Hematopoietic multipotent progenitor cell (in vitro differentiated cells): ENCODE measurements around the gene KANSL1. TPM values are rescaled to one million over a fixed set of nuclear protein-coding genes. Genes with fewer than 3 reads are reported as not detected.
"Not testable (repeated sequence)": the region's sequence is repeated elsewhere in the genome, so short reads cannot be mapped to it uniquely, and the experiment has no call there.

ENCODE experiments used
- DNase-seq, 3 donors: peaks; one replicate each; pipeline ENCODE4 v3.0.0-alpha.2; 2011 to 2015; ENCODE audit warnings: low read depth in 2 of 3, low spot score in 2 of 3
- total RNA-seq: library from RNA; depleted of rRNA; stranded (reverse); fragments of >200 nt; gene quantifications from one replicate; pipeline ENCODE4 v1.2.3, GENCODE V29; 2012

KANSL1 gene
- total RNA-seq, 1 donor, result 140 TPM

- peak; percentile 73 to 97 (median 90) for DNase-seq
These were observed 580 bp upstream of the KANSL1 start for GRCh38 chr17:46193626-46194392.

GRCh38 chr17:46192439-46193150, 634 bp downstream of the KANSL1 start:
- peak; percentile 37 to 86 (median 73) for DNase-seq

GRCh38 chr17:46192189-46192438, 1.1 kb downstream of the KANSL1 start:
- no peak for DNase-seq

GRCh38 chr17:46191322-46192188, 1.7 kb downstream of the KANSL1 start:
- DNase-seq, result peak in 2 of 3 donors; percentile 42 to 63

- DNase-seq, result no peak
These were observed 2.5 kb downstream of the KANSL1 start for GRCh38 chr17:46190763-46191162.

- DNase-seq, result peak in 2 of 3 donors; percentile 49 to 77
These were observed 6.4 kb downstream of the KANSL1 start for GRCh38 chr17:46186827-46187235.

GRCh38 chr17:46184696-46185095, 8.5 kb downstream of the KANSL1 start:
- no peak for DNase-seq

- DNase-seq, result not testable (repeated sequence)
These were observed 9.8 kb downstream of the KANSL1 start for GRCh38 chr17:46183383-46183782.

- no peak for DNase-seq
These were observed 10.3 kb downstream of the KANSL1 start for GRCh38 chr17:46182961-46183360.

- no peak for DNase-seq
These were observed 11.3 kb downstream of the KANSL1 start for GRCh38 chr17:46181940-46182339.

GRCh38 chr17:46181316-46181715, 11.9 kb downstream of the KANSL1 start:
- DNase-seq, result not testable (repeated sequence)

- DNase-seq, result no peak
These were observed 12.3 kb downstream of the KANSL1 start for GRCh38 chr17:46180892-46181274.

- not testable (repeated sequence) for DNase-seq
These were observed 12.9 kb downstream of the KANSL1 start for GRCh38 chr17:46180185-46180891.

GRCh38 chr17:46179375-46179999, 13.7 kb downstream of the KANSL1 start:
- peak in 2 of 3 donors; percentile 26 to 68 for DNase-seq

GRCh38 chr17:46178550-46179214, 14.5 kb downstream of the KANSL1 start:
- no peak for DNase-seq

- DNase-seq, result no peak
These were observed 16.3 kb downstream of the KANSL1 start for GRCh38 chr17:46176975-46177374.

- no peak for DNase-seq
These were observed 17.3 kb downstream of the KANSL1 start for GRCh38 chr17:46175891-46176290.

- DNase-seq, result no peak
These were observed 20.1 kb downstream of the KANSL1 start for GRCh38 chr17:46173153-46173552.

- DNase-seq, result no peak
These were observed 21.3 kb downstream of the KANSL1 start for GRCh38 chr17:46171939-46172338.
